Pancreas (tissue), 10 donors: ENCODE results near the gene PROB1. TPM values are rescaled to one million over a fixed set of nuclear protein-coding genes. Genes with fewer than 3 reads are reported as not detected.
"Not testable (repeated sequence)": the region's sequence is repeated elsewhere in the genome, so short reads cannot be mapped to it uniquely, and the experiment has no call there.

Source experiments
- ATAC-seq, 4 donors: fragments of 200-7000 bp; cut with Tn5 transposase; one replicate each; pipeline versions ENCODE4 v1.8.0 to v1.9.1; 2020; ENCODE audit warnings: mild to moderate bottlenecking in 4 of 4, moderate library complexity in 4 of 4
- DNase-seq, 6 donors: peaks; one replicate each; pipeline ENCODE4 v3.0.0-alpha.2; 2020
- FAIRE-seq: peaks from 2 replicates; lab custom pipeline; 2012; peaks lifted over from hg19 to GRCh38; lab: Jason Lieb, UNC
- H3K27ac ChIP-seq, 4 donors: fragments of 200-600 bp; sonication (generic); 1 replicate in 3 of 4; 2 replicates in 1 of 4; pipeline versions ENCODE4 v1.5.0 to v1.8.0; 2020
- H3K27me3 ChIP-seq, 4 donors: fragments of 200-600 bp; one replicate each; pipeline ENCODE4 v1.8.0; 2021
- H3K36me3 ChIP-seq, 3 donors: fragments of 200-600 bp; sonication (generic) in 1 of 3; one replicate each; pipeline versions ENCODE4 v1.5.0 to v1.8.0; 2020 to 2021
- H3K4me1 ChIP-seq, 3 donors: fragments of 200-600 bp; one replicate each; pipeline ENCODE4 v1.8.0; 2021
- H3K4me3 ChIP-seq, 4 donors: fragments of 200-600 bp; sonication (generic) in 2 of 4; one replicate each; pipeline versions ENCODE4 v1.5.0 to v1.8.0; 2020 to 2021
- H3K9me3 ChIP-seq, 4 donors: fragments of 200-600 bp; one replicate each; pipeline ENCODE4 v1.8.0; 2021
- CTCF ChIP-seq, 4 donors: fragments of 200-600 bp; sonication (generic) in 3 of 4; IDR thresholded peaks; one replicate each; pipeline versions ENCODE4 v1.5.0 to v1.8.0; 2021; ENCODE audit warnings: antibody characterized with exemption in 4 of 4
- WGBS, 2 donors: extraction: QIAGEN DNeasy Blood & Tissue Kit; methylation state at CpG; one replicate each; pipeline ENCODE4 v1.1.7; 2013; 5-methylcytosine and 5-hydroxymethylcytosine counted together
- intact Hi-C, 3 donors: fragments of 100-400 bp; cut with DNase I; formaldehyde crosslinking; loops; one replicate each; pipeline versions ENCODE4 v1.11.1 to v1.14.2; 2022
- polyA plus RNA-seq, 2 donors: library from polyadenylated mRNA; stranded (reverse); fragments of 200-250 nt; gene quantifications; one replicate each; pipeline ENCODE4 v1.2.3, GENCODE V29; 2013
- total RNA-seq, 6 donors: library from RNA; stranded (reverse); fragmentation: NEBNext Ultra II Directional in 4 of 6; extraction: Animal tissue kit (Norgen Biotek cat#: 25700) in 4 of 6; gene quantifications; one replicate each; pipeline versions ENCODE4 v1.2.1 to v1.2.4, GENCODE V29; 2021 to 2023
- donor health status: healthy with polysubstance abuse.
- donor health status: DM: no; HTN: no; CAD: no; lungs with moderate emphysema.
- donor health status: DM: no; HTN: no; CAD: no.
- donor health status: control.
- donor health status: control.
- donor health status: Bipolar disorder and iron deficiency.
- donor health status: DM: yes; HTN: yes; CAD: no.
- donor health status: DM: no; HTN: no; CAD: no.
- donor health status: DM: no; HTN: no; CAD: no.
- donor health status: DM: yes; HTN: yes; CAD: no.

The PROB1 gene
- total and polyA plus RNA-seq, 8 donors: 0.19 to 0.38 (median 0.34) TPM

GRCh38 chr5:139358064-139358463 lies 36.8 kb downstream of the PROB1 start:
- Histone ChIP-seq H3K36me3 (no peaks in the 10 kb centered on the region), H3K4me1 (no peaks in the 10 kb centered on the region), H3K27me3 (no peaks in the 10 kb centered on the region), H3K9me3 (no peaks in the 10 kb centered on the region), H3K4me3 (no peak overlapping the region), H3K27ac (no peak overlapping the region)
- ATAC-seq: no peak
- intact Hi-C loops: no loop called here
- no peak for FAIRE-seq
- TF ChIP-seq CTCF (IDR thresholded peaks at IDR 0.05): no peak
- DNase-seq: no peak

GRCh38 chr5:139355900-139356299 lies 39.0 kb downstream of the PROB1 start:
- H3K4me3 ChIP-seq, H3K9me3 ChIP-seq, H3K27ac ChIP-seq, intact Hi-C loops, H3K36me3 ChIP-seq, FAIRE-seq, ATAC-seq, H3K27me3 ChIP-seq, DNase-seq, H3K4me1 ChIP-seq: not testable (repeated sequence)
- WGBS, 2 donors: 93 to 95% methylated on average over 8 of the region's 8 CpGs

DNA sequence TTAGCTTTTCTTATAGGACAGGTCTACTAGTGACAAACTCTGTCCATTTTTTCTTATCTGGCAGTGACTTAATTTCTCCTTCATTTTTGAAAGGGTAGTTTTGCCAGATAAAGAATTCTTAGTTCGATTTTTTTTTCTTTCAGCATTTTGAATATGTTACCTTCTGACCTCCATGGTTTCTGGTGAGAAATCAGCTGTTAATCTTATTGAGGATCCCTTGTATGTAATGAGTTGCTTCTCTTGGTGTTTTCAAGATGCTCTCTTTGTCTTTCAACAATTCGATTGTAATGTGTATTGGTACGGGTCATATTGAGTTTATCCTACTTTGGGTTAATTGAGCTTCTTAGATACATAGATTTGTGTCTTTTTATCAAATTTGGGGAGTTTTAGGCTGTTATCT lies 40.7 kb downstream of the PROB1 start:
- Histone ChIP-seq H3K27ac (no peak overlapping the region), H3K4me3 (no peak overlapping the region), H3K36me3 (no peaks in the 10 kb centered on the region), H3K27me3 (no peaks in the 10 kb centered on the region), H3K9me3 (no peaks in the 10 kb centered on the region), H3K4me1 (no peaks in the 10 kb centered on the region)
- 93 to 97% methylated on average over 3 of the region's 3 CpGs for WGBS, 2 donors
- FAIRE-seq (no peak), ATAC-seq (no peak), DNase-seq (no peak)
- no peak for TF ChIP-seq CTCF (IDR thresholded peaks at IDR 0.05)
- intact Hi-C loops: no loop called here

DNA sequence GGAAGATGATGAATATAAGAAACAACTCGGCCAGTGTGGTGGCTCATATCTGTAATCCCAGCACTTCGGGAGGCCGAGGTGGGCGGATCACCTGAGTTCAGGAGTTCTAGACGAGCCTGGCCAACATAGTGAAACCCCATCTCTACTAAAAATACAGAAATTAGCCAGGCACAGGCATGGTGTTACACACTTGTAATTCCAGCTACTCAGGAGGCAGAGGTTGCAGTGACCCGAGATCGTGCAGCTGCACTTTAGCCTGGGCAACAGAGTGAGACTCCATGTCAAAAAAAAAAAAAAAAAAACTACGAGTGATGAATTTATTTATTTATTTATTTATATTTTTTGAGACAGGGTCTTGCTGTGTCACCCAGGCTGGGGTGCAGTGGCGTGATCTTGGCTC lies 47.0 kb downstream of the PROB1 start:
- H3K4me1 ChIP-seq: peaks cover 0 to 18% (median 14%) of the 10 kb centered on the region in 3 donors
- ATAC-seq, H3K27ac ChIP-seq, DNase-seq, H3K4me3 ChIP-seq, FAIRE-seq, H3K36me3 ChIP-seq, intact Hi-C loops, H3K9me3 ChIP-seq, H3K27me3 ChIP-seq: not testable (repeated sequence)
- WGBS, 2 donors: 91 to 92% methylated on average over 9 of the region's 9 CpGs

GRCh38 chr5:139345442-139345841 lies 49.5 kb downstream of the PROB1 start:
- H3K27me3 ChIP-seq, FAIRE-seq, H3K4me3 ChIP-seq, DNase-seq, H3K9me3 ChIP-seq, H3K36me3 ChIP-seq, intact Hi-C loops, H3K27ac ChIP-seq, ATAC-seq: not testable (repeated sequence)
- 95 to 97% methylated on average over 8 of the region's 8 CpGs for WGBS, 2 donors
- H3K4me1 ChIP-seq: peaks cover 0 to 22% (median 20%) of the 10 kb centered on the region in 3 donors

DNA sequence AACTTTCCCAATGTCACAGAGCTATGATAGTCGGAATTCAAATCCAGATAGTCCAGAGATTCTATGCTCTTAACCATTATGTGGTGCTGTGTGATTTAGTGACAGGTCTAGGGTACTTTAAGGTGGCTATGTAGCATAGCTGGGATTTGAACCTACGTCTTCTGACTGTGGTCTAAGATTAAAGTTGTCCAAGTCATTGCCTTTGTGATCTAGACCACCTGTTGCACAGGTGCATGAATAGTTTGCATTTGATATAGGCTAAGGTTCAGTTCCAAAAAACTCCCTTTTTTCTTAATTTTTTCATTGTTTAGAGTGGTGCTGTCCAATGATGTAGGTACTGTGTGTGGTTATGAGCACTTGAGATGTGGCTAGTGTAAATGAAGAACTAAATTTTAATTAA lies 50.7 kb downstream of the PROB1 start:
- no peak for DNase-seq
- WGBS, 2 donors: 50 to 66% methylated on average over 2 of the region's 2 CpGs
- intact Hi-C loops: no loop called here
- FAIRE-seq: no peak
- H3K27ac ChIP-seq: no peak overlapping the region
- no peaks in the 10 kb centered on the region for H3K36me3 ChIP-seq
- no peaks in the 10 kb centered on the region for H3K9me3 ChIP-seq
- ATAC-seq: no peak
- H3K4me1 ChIP-seq: peaks cover 0 to 22% (median 20%) of the 10 kb centered on the region in 3 donors
- H3K27me3 ChIP-seq: no peaks in the 10 kb centered on the region
- no peak for TF ChIP-seq CTCF (IDR thresholded peaks at IDR 0.05)
- no peak overlapping the region for H3K4me3 ChIP-seq
